Glutamatergic neuron (in vitro differentiated cells): ENCODE measurements around the gene TAB2. TPM values are rescaled to one million over a fixed set of nuclear protein-coding genes. Genes with fewer than 3 reads are reported as not detected.

Source experiments
- DNase-seq: peaks from one replicate; pipeline ENCODE4 v3.0.0; 2022
- H3K27ac Mint-ChIP-seq: one replicate; pipeline ENCODE4 v1.8.0; 2020; ENCODE audit warnings: mild to moderate bottlenecking, mixed read lengths, inconsistent platforms; ENCODE audit not compliant: unreplicated experiment
- H3K27me3 Mint-ChIP-seq: one replicate; pipeline ENCODE4 v1.8.0; 2020; ENCODE audit warnings: mild to moderate bottlenecking, moderate library complexity, mixed read lengths, inconsistent platforms; ENCODE audit not compliant: unreplicated experiment
- H3K36me3 Mint-ChIP-seq: one replicate; pipeline ENCODE4 v1.8.0; 2020; ENCODE audit warnings: mild to moderate bottlenecking, mixed read lengths, inconsistent platforms; ENCODE audit not compliant: unreplicated experiment
- H3K4me1 Mint-ChIP-seq: one replicate; pipeline ENCODE4 v1.8.0; 2020; ENCODE audit warnings: mild to moderate bottlenecking, low read depth, mixed read lengths, inconsistent platforms; ENCODE audit not compliant: unreplicated experiment
- H3K4me3 Mint-ChIP-seq: one replicate; pipeline ENCODE4 v1.8.0; 2020; ENCODE audit warnings: mild to moderate bottlenecking, mixed read lengths, inconsistent platforms; ENCODE audit not compliant: unreplicated experiment
- H3K9me3 Mint-ChIP-seq: one replicate; pipeline ENCODE4 v1.8.0; 2020; ENCODE audit warnings: mild to moderate bottlenecking, moderate library complexity, mixed read lengths, inconsistent platforms; ENCODE audit not compliant: unreplicated experiment
- CTCF ChIP-seq: fragments of 200-600 bp; sonication (generic); IDR thresholded peaks from one replicate; pipeline ENCODE4 v1.5.0; 2021; ENCODE audit not compliant: partially characterized antibody, unreplicated experiment
- total RNA-seq: library from RNA; stranded (reverse); fragmentation: NEBNext Ultra II Directional; extraction: Animal tissue kit (Norgen Biotek cat#: 25700); gene quantifications from one replicate; pipeline ENCODE4 v1.2.1, GENCODE V29; 2021; ENCODE audit not compliant: unreplicated experiment

TAB2 gene
- total RNA-seq, 1 donor from 2014 or later, result 39.3 TPM

GRCh38 chr6:149306967-149307366 is 10.5 kb upstream of the TAB2 start:
- Mint-ChIP-seq H3K4me3 (no peak overlapping the region), H3K36me3 (no peaks in the 10 kb centered on the region), H3K27ac (no peak overlapping the region), H3K9me3 (no peaks in the 10 kb centered on the region), H3K4me1 (no peaks in the 10 kb centered on the region), H3K27me3 (peaks cover 4% of the 10 kb centered on the region)
- DNase-seq, result no peak
- TF ChIP-seq CTCF, result no peak

DNA sequence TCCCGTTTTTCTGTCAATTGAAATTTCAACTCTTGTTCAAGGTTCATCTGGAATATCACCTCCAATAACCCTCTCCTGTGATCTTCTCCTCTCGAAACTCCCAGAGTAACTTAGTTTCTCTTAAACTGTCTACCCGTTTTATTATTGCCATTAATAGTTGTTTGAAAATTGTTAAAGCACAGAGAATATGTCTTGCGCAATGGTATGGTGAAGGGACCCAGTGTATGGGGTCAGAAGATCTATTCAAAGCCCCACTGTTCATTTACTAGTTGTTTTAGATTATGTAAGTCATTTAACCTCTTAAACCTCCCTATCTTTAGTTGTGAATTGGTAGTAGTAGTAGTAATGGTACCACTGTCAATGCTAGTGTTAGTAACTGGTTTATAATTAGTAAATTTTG is 6.2 kb upstream of the TAB2 start:
- no peak for TF ChIP-seq CTCF
- H3K4me3 Mint-ChIP-seq, result no peak overlapping the region
- no peaks in the 10 kb centered on the region for H3K27me3 Mint-ChIP-seq
- H3K4me1 Mint-ChIP-seq, result peaks cover 4% of the 10 kb centered on the region
- H3K36me3 Mint-ChIP-seq, result no peaks in the 10 kb centered on the region
- no peak overlapping the region for H3K27ac Mint-ChIP-seq
- no peak for DNase-seq
- H3K9me3 Mint-ChIP-seq, result no peaks in the 10 kb centered on the region

DNA sequence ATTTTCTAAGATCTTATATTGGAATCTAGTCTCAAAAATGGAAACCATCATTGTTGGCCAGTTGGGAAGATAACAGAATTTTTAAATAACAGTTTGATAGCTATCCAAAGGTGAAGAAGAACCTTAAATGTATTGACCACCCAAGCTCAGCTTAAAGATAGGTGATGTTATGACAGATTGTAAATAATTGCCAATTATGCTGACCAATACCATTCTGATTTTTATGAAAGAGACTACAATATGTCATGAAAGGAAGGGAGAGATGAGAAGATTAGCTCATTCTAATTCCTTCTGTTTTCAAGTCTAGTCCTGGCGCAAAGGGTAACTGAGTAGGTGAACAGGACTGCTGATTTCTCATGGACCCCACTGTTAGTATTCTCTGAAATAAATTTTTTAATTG is 5.7 kb upstream of the TAB2 start:
- Mint-ChIP-seq H3K4me3 (no peak overlapping the region), H3K27ac (no peak overlapping the region), H3K4me1 (peaks cover 4% of the 10 kb centered on the region), H3K9me3 (no peaks in the 10 kb centered on the region), H3K27me3 (no peaks in the 10 kb centered on the region), H3K36me3 (no peaks in the 10 kb centered on the region)
- no peak for DNase-seq
- no peak for TF ChIP-seq CTCF

DNA sequence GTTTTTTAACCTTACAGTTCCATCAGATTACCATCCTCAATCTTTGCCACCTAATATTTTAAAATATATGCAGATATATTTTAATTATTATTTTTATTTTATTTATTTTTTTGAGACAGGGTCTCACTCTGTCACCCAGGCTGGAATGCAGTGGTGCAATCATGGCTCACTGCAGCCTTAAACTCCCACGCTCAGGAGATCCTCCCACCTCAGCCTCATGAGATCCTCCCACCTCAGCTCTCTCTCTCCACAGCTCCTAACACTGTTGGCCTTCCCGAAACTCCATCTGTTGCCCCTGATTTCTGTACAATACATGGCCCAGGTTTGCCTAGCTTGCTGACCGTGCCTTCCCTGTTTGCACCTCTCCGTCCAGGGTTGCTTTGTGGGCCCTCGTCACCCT is 4.4 kb upstream of the TAB2 start:
- Mint-ChIP-seq H3K27ac (no peak overlapping the region), H3K4me3 (no peak overlapping the region), H3K9me3 (no peaks in the 10 kb centered on the region), H3K4me1 (peaks cover 4% of the 10 kb centered on the region), H3K36me3 (no peaks in the 10 kb centered on the region), H3K27me3 (no peaks in the 10 kb centered on the region)
- TF ChIP-seq CTCF, result no peak
- DNase-seq, result no peak

DNA sequence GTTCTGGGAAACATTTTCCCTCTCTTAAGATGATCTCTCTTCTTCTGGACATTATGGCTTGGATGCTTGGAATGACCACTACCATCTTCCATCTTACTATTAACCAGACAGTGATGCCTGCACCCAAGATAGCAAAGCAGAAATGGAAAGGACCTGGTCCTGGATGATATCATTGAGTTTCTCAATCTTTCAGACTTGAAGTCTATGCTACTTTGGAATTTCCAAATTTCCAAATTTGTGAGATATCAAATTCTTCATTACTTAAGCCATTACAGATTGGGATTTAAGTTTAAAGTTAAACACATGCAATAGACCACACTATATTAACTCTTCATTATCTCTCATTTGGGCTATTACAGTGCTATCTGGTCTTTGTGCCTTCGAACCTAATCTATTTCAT is 3.7 kb upstream of the TAB2 start:
- no peak overlapping the region for H3K4me3 Mint-ChIP-seq
- H3K36me3 Mint-ChIP-seq, result no peaks in the 10 kb centered on the region
- no peak for TF ChIP-seq CTCF
- DNase-seq, result no peak
- H3K27me3 Mint-ChIP-seq, result no peaks in the 10 kb centered on the region
- H3K27ac Mint-ChIP-seq, result no peak overlapping the region
- peaks cover 4% of the 10 kb centered on the region for H3K9me3 Mint-ChIP-seq
- peaks cover 6% of the 10 kb centered on the region for H3K4me1 Mint-ChIP-seq
